Choroid plexus epithelial cell (primary cell): ENCODE data around the gene TRIL.

Experiments
- DNase-seq: peaks from one replicate; pipeline ENCODE4 v3.0.0-alpha.2; 2010; ENCODE audit warnings: low read depth
- H3K4me3 ChIP-seq: 2 replicates; pipeline ENCODE4 v1.5.1; 2011; ENCODE audit warnings: low read depth, mild to moderate bottlenecking, control low read depth, low read length, moderate library complexity
- TF ChIP-seq, protein P1 (sequence below): conservative IDR thresholded peaks from 2 replicates; pipeline ENCODE4 v1.5.1; 2011; ENCODE audit warnings: low read depth, mild to moderate bottlenecking, control low read depth, inconsistent platforms, low read length, moderate library complexity

The TRIL gene

DNA sequence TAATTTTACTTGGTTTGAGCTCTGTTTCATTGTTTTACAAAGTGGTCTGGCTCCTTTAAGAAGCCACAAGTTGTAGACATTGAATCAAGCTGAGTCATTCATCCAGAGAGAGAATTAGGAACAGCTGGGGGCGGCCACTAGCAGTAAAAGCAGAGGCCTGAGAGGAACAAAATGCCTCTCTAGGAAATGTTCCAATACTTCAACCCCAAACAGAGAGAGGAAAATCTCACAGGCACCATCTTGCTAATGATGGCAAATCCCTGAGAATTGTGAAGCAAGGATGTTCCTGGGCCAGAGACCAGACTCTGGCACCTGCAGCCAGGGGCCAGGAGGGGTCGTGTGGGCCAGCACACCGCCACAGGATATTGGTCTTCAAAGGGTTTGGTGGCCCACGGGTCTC lies 26.5 kb upstream of the TRIL start:
- DNase-seq = peak; percentile 87
- no peak overlapping the region for H3K4me3 ChIP-seq
- TF ChIP-seq, protein P1, sequence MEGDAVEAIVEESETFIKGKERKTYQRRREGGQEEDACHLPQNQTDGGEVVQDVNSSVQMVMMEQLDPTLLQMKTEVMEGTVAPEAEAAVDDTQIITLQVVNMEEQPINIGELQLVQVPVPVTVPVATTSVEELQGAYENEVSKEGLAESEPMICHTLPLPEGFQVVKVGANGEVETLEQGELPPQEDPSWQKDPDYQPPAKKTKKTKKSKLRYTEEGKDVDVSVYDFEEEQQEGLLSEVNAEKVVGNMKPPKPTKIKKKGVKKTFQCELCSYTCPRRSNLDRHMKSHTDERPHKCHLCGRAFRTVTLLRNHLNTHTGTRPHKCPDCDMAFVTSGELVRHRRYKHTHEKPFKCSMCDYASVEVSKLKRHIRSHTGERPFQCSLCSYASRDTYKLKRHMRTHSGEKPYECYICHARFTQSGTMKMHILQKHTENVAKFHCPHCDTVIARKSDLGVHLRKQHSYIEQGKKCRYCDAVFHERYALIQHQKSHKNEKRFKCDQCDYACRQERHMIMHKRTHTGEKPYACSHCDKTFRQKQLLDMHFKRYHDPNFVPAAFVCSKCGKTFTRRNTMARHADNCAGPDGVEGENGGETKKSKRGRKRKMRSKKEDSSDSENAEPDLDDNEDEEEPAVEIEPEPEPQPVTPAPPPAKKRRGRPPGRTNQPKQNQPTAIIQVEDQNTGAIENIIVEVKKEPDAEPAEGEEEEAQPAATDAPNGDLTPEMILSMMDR = peak; percentile 2

DNA sequence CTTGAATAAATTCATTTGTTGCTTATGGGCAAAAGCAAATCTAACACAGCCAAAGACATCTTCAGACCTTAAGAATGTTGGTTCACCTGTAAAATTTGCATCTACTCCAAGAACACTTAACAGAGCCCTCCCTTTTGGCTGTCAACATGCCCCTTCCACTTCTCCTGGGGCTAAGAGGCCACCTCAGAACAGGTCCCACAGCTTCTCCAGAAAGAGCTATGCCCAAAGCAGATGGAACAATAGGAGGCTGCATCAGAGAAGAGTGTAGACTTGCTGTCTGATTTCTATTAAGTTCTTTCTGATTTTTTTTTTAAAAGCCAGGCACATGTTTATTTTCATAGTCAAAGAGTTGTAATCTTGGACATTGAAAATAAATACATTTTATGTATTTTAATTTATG lies 26.1 kb upstream of the TRIL start:
- no peak overlapping the region for H3K4me3 ChIP-seq
- TF ChIP-seq, protein P1 = no peak
- DNase-seq = no peak

DNA sequence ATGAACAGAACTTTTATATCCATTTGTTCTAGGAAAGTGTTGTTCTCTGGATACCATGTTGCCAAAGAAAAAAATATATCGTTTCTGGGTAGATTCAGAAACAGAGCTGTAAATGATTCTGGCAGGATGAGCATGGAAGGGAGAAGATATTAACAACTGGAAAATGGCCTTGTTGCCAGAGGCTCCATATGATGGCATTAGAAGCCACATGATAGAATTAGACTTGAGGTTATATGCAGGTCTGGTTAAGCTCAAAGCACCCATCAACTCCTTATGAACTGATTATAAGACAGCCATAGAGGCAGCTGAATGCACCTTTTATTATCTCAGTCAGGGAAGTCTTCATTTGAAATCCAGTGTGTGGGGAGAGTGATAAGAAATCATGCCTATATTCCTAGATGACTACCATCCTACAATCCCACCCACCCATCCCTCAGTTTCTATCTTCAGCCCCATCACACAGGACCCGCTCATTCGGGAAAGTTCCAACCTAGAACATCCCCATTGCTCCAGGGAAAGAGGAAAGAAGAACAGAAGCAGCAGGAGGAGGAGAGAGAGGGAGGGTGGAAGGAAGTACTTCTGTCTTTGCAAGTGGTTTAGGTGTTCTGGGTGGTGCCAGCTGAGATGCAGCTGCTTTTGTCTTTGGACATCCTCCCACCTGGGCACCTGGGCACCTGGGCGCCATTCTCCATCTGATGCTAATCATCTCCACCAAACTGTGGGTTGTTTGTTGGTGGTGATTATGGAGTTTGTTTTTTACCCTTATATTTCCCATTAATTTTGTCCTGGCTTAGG lies 25.5 kb upstream of the TRIL start:
- TF ChIP-seq, protein P1 = no peak
- no peak for DNase-seq
- no peak overlapping the region for H3K4me3 ChIP-seq

DNA sequence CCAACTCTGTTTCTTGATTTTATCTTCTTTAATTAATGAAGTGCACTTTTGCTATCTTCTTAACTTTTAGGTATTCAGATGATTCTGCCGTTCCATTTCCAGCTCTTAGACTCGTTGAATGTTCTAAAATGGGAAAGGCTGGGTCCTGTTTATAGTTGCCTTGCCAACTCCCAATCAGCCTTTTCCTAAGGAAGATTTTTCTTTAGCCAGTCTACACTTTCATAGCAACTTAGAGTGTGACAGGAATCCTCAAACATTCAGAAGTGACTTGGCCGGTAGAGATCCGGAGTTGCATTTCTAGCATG lies 23.0 kb upstream of the TRIL start:
- H3K4me3 ChIP-seq = no peak overlapping the region
- TF ChIP-seq, protein P1 = no peak
- no peak for DNase-seq

DNA sequence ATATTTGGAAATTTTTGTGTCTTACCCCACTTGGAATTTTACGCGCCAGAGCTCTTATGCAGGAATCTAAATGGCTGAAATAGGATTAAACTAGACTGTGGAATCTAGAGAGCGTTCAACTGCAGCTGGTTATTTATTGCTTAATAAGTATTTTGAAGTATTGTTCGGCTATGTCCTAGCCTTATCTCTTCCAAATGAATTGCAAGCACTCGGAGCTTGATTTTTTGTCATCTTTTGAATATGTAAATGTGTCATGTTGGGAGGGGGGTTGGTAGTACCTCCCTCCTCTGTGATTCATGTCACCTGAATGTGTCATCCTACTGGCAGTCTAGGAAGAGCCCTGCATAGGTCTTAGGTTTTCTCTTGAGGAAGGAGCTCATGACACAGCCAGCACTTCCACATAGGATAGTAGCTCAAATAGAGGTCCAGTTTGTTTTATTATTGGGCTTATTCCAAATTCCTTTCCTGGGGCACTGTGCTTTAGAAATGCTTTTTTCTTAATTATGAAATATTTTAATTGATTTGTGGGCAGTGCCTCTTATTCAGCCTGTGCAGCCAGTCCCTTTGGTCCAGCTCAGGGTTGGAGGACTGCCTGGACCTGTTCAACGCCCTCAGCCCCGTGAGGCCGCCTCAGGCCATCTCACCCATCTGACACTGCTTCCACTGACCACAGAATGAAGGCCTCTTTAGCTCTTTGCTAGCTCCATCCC lies 22.5 kb upstream of the TRIL start:
- no peak overlapping the region for H3K4me3 ChIP-seq
- DNase-seq = no peak
- TF ChIP-seq, protein P1 = no peak

DNA sequence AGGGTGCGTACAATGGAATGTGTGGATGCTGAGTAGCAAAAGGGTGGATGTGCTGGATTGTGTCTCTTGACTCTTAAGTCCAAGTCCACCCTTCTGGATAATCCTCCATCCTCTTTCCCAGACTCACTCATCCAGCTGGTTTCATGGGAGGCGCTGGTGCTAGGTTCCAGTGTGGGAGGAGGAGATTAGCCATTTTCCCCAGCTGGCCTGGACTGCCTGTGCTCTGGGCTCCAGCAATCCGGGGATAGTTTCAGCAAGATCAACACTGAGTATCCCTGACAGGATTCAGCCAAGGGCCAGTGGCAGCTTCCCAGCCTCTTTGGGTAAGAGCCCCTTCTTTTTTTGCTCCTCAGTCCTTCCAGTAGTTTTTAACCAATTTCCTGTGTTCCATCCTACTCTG lies 21.6 kb upstream of the TRIL start:
- no peak overlapping the region for H3K4me3 ChIP-seq
- TF ChIP-seq, protein P1 = no peak
- no peak for DNase-seq

DNA sequence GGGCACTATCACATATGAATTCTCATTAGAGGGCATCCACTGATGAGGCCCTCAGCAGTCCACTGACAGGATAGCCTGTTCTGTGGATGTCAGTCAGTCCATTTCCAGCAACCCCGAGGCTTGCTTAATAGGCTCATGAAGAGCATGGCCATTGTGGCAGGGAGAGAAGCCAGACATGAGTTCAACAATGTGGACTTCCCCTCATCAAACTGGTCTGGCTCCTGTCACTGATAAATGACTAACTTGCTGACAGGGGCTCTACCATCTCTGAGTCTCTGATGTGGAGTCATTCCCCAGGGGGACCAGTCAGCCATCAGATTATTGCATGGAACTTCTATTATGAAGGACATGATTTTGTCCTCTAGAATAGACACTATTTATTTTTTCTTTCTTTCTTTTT lies 19.8 kb upstream of the TRIL start:
- TF ChIP-seq, protein P1 = no peak
- H3K4me3 ChIP-seq = no peak overlapping the region
- DNase-seq = no peak
